Raji (cell line): ENCODE data around the gene NPY1R.

Experiments used
- POLR2A ChIP-seq: IDR thresholded peaks from 2 replicates; pipeline ENCODE4 v1.6.1; 2011; ENCODE audit warnings: low read depth, low read length, control low read depth; ENCODE audit not compliant: insufficient read depth

Gene NPY1R

DNA sequence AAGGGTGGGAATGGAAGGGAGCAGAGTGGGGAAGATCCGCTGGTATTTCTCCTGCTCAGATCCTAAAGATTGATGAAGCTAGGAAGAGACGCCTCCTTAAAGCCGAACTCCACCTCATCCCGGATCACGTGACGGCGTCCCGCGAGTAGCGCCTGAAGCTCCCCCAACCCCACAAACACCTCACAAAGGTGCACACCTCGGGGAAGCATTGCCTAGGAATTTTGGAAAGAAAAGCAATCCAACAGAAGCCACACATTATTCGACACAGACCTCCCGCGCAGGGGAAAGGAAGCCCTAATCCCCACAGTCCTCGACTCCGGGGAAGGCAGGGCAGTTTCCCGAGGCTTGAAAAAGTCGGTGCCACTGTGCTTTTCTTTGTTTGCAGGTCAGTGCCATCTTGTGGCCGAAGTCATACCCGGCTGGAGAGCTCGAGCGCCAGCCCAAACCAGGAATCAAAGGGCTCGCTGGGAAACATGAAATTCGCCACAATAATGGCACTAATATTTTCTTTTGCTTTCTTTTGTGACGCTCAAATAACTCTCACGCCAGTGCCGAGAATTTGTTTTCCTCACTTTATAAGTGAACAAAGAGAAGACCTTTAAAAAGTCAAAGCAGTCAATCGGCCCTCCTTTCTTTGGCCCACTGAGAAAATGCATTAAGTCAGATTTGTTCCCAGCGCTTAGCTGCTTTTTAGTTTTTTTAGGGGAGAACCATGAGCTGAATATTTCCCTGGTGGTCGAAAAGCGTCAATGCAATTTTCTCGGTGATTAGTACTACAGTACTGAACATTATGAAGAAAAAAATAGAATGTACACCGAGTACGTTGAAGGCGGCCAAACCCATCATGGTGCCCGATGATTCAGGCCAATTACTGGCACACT is at the start of gene NPY1R:
Gene NPY1R (minus strand): TSS at position 71 of the 881 bp plus-strand sequence. CDS start 6,042 bp downstream, outside the sequence.
- no peak for TF ChIP-seq POLR2A

DNA sequence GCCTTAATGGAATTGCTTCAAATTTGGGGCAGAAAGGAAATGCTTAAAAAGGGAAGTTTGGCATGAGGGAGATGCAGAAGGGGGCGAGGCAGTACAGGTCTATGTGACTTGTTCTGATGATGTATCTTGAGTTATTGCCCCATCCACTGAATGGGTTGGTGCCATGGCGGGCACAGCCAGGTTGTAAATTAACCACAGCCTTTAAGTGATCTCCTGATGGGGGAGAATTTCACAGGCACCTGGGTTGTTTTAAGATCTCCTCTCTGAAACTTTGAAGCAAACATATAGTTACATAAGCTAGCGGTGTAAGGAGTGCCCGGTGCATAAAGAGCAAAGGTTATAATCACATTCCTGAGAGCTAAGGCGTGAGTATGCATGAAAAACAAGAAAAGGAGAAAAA is 48.3 kb upstream of the NPY1R start:
- TF ChIP-seq POLR2A, result no peak

DNA sequence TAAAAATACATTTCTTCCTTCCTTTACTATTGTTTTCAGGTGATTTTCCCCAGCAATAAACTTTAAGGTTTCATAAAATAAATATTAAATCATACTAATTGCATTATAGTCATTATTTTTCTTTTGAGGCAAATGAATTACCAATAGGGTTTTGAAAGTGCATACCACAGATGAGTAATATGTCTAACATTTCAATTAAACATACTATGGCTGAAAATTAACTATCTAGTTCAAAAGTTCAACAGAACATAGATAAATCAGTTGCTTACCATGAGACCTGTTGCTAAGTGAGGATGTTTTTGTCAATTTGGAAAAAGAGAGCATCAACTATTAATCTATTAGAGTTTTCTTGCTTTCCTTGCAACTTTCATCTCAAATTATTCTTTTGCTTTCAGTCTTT is 46.3 kb upstream of the NPY1R start:
- no peak for TF ChIP-seq POLR2A

DNA sequence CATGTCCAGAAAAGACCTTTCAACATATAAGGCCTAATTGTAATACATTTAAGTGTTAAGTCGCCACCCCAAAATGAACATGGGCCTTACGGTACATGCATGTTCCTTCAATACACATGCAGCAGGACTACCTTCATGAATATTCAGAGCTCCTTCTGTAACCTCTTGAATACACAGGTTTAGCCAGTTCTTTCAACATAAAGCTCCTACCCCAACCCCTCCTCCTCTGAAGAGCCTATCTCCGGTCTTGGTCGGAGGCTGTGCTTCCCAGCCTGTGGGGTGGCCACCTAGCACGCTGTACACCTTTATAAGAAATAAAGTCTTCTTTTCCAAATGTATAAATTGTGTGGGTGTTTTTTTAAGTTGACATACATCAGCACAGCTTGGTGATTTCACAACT is 39.6 kb upstream of the NPY1R start:
- no peak for TF ChIP-seq POLR2A

DNA sequence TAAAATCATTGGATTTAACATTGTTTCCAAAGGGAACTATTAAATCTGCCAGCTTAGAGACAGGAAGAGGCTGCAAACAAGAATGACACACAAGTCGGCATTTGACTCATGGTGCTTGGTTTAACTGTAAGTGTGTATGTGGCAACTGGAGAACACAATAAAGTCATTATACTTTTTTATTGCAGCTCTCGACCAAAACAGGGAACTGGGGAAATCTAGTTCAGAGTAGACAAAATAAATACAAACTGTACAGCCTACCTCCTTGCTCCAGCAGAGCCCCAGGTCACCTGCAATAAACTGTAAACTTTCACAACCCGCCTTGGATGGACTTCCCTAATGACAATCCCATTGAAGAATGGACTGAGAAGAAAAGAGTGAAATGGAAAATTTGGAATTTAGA is 35.3 kb upstream of the NPY1R start:
- no peak for TF ChIP-seq POLR2A

DNA sequence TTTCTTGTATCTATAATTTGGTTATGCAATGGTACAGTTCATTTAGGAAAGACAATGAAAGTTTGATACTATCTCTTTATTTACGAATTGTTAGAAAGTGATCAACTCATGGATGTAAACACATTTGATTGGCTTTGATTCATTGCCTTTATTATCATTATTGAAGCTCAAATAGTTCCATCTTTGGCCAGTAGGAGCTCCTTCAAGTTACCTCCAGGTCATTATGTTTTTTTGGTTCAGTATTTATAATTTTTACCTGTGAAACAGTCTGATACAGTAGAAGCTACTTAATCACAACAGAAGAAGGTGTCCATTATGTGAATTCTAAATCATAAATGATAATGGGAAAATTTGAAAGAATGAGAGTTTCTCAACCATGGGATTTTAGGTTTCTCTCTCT is 23.7 kb upstream of the NPY1R start:
- TF ChIP-seq POLR2A, result no peak

DNA sequence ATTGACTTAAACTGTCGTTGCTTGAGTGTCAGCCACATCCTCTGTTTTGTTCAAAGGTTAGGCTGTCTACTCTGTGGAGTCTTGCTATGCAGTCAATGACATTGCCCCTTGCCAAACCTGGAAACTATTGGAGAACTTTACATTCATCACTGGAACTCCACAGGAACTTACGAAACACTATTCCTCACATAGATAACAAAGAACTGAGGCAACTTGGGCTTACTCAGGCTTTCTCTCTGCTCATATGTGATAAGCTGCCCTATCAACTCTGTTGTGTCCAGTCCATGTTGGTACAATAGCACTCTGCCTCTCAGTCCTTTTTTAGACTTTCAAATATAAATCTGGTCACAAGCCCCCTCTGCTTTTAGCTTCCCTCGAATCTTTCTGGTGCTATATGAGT is 20.7 kb upstream of the NPY1R start:
- no peak for TF ChIP-seq POLR2A

DNA sequence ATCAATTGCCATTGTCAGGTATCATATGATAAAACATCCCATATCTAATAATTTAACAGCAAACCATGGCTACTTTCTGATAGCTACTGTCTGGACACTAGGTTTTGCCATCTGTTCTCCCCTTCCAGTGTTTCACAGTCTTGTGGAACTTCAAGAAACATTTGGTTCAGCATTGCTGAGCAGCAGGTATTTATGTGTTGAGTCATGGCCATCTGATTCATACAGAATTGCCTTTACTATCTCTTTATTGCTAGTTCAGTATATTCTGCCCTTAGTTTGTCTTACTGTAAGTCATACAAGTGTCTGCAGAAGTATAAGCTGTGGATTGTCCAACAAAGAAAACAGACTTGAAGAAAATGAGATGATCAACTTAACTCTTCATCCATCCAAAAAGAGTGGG is 18.3 kb upstream of the NPY1R start:
- TF ChIP-seq POLR2A, result no peak

DNA sequence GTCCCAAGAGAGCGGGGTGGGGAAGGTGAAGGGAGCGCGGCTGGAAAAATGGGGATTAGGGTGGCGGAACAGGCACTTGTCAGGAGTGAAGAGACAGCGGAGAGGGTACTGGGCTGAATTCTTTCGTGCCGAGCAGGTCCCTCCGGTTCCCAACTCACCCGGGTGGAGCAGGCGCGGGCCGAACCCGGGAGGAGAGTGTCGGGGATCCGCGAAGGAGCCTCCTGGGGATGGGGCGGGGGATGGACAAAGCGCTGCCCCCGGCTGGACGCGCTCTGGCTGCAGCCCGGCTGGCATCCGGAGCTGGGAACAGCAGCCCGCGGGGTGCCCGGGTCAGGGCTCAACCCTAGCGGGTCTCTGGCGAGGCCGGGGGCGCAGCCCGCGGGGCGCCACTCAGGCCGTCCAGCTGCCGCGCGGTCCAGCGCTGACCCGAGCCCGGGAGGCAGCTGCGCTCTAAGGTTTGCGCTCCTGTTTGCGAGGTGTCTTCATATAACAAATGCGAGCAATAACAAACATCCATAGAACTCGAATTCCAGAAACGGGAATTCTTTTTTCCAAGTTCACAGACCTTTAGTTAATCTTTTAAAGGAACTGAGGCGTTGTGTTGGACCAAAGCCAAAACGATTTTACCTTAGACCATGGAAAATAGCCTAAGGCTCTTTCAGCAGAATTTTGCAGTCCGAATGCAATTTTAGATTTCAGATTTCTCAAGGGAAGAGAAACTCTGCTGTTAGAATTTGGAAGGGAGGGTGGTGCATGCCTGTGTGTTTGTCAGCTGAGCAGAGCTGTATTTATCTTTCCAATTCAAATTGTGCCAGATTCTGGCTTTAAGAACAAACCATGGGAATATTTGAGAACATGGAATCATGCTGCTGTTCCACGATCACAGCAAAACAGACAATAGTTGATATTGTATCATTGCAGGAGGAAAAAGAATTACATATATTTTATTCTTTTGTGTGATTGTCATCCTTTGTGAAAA is 12.0 kb upstream of the NPY1R start:
- no peak for TF ChIP-seq POLR2A

DNA sequence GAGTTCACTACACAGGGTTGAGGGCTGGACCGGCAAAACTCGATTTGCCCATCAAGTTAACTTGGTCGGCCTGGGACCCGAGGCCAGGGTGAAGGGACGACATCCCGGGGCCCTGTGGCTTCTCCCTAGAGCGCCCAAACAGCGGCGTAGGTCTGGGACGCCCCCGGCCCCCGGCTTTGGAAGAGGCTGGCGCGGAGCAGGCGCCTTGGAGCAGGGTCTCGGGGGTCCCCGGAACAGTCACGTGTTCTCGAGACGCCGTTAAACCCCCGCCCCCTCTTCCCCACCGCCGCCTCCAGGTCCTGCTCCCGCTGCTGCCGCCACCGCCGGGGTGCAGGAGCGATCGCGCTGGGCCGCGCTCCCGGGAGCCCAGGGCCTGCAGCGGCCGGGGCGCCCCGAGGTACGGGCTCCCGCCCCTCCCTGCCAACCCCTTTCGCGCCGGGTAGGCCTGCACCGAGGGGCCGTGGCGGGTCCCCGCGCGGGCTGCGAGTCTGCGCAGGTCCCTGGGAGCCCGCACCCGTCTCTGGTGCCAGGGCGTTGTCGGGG is 11.3 kb upstream of the NPY1R start, which contains the start of gene NPY5R:
Gene NPY5R (plus strand): TSS at position 289 of the 543 bp plus-strand sequence. CDS start 6,382 bp downstream, outside the sequence.
- TF ChIP-seq POLR2A, result no peak

DNA sequence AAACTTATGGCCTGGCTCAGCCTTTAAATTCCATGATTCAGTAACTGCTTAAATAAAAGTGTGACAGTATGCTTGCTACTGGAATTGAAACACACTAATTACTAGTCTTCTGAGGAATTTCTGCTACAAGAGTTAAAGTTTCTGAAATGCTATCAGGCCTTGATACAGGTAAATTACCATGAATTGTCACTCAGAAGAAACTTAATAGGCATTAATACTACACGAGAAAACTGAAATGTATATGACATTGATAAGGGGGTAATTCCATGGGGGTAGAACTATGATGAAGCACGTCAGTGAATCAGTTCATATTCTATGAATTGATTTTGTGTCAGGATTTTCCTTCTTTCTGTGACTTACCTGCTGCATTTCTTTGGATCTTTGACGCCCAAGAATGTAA is 3.0 kb upstream of the NPY1R start:
- no peak for TF ChIP-seq POLR2A

DNA sequence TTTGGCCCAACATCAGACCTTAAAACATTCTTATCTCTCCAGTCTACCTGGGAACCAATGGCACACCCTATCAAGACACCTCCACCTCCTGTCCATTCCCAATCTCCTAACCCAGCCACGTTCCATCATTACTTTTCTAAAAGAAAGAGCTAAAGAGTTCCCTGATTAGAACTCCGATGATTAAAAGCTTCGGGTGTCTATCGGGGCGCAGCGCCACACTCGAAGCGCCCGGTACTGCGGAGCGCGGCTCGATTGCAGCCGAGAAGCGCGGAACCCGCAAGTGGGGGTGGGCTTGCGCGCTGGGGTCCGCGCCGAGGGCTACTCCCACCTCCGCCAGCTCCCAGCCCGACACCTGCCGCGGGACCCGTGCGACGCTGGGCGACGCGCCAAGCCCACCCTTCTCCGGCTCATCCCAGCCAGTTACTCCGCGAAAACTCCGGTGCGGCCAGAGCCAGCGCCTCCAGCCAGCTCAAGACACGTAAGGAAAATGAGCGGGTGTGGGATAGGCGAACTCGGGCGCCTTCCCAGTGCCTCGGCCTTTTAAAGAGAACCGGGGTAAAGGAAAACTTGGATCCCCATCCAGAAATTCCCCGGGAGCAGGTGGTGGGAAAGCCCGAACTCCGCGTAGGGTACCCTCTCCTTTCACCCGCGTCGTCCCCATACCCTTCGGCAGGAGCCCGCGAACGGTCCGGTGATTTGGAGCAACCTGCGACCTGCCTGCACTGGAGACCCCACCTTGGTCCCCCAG is 593 bp downstream of the NPY1R start:
- TF ChIP-seq POLR2A, result no peak

DNA sequence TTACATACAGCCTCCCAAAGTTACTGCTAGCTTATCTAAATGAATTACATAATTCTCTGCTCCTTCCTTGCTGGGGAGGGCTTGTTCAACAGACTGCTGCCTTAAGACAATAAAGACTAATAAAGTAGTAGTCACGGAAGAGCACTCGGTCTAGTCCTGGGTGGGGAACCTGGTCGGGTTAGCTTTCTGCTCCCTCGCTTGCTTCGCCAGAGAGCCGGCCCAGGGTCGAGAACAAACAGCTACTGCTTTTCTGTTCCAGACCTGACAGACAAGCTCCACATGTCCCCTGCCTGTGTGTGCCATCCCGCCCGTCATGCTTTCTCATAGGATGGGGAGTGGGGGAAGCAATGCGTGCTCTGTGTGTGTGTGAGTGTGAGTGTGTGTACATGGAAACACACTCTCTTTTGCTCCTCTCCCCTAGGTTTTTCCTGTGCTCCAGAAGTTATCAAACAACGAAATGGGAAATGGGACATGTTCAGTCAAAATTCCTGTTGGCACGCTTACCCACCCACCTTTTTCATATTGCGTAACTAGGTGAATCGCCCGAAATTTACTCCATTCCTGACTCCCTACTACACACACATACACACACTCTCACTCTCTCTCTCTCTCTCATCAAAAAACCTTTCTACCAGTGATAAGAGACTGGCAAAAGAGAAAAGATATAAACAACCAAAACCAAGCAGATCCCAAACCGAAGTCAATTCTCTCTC is 1.3 kb downstream of the NPY1R start:
- TF ChIP-seq POLR2A, result no peak

DNA sequence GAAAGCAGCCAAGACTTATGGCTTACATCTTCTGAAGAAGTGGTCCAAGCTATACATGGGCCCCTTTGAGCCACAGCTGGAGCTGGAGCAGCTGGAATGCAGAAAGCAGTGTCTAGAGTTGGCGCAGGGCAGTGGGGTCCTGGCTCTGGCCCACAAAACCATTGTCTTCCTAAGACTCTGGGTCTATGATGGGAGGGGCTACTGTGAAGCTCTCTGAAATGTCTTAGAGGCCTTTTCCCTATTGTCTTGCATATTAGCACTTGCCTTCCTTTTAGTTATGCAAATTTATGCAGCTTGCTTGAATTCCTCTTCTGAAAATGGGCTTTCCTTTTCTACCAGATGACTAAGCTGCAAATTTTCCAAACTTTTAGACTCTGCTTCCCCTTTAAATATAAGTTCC is 15.3 kb downstream of the NPY1R start:
- TF ChIP-seq POLR2A, result no peak
